ENCODE results near the gene SH3BP2.
A peak's percentile ranks its signal among the peaks of the same experiment; 100 is the strongest.

SH3BP2 gene

DNA sequence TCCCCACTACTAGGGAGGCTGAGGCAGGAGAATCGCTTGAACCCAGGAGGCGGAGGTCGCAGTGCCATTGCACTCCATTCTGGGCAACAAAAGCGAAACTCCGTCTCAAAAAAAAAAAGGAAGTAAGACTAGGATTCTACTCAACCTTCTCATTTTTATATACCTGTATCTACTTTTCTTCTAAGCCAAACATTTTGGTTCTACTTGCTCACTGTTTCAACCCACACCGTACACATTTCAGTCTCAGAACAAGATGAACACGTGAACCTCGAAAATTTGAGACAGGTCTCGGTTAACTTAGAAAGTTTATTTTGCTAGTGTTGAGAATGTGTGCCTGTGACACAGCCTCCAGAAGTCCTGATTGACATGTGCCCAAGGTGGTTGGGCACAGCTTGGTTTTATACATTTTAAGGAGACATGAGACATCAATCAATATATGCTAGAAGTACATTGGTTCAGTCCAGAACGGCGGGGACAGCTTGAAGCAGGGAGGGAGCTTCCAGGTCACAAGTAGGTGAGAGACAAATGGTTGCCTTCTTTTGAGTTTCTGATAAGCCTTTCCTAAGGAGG lies 54.5 kb downstream of the SH3BP2 start:
- H3K36me3 Mint-ChIP-seq (ENCODE audit: low read depth), result peaks cover 15% of the 10 kb centered on the region
- H3K27ac Mint-ChIP-seq, result peak overlapping the region; percentile 21
- peak overlapping the region; percentile 5 for H3K4me3 Mint-ChIP-seq

DNA sequence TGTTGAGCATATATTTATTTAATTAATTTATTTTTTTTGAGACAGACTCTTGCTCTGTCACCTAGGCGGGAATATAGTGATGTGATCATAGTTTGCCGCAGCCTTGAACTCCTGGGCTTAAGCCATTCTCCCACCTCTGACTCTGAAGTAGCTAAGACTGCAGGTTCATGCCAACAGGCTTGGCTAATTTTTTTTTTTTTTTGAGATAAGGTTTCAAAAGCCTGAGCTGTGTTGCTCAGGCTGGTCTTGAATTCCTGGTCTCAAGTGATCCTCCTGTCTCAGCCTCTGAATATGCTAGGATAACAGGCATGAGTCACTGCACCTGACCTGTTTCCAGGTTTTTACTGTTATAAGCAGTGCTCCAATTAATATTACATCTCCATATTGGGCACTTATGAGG lies 55.6 kb downstream of the SH3BP2 start:
- Mint-ChIP-seq H3K4me3 (no peak overlapping the region), H3K27me3 (ENCODE audit: low read depth, poor library complexity) (no peaks in the 10 kb centered on the region), H3K4me1 (peaks cover 60% of the 10 kb centered on the region), H3K36me3 (ENCODE audit: low read depth) (peaks cover 11% of the 10 kb centered on the region), H3K9me3 (no peaks in the 10 kb centered on the region), H3K27ac (no peak overlapping the region)
- TF ChIP-seq, protein P1, sequence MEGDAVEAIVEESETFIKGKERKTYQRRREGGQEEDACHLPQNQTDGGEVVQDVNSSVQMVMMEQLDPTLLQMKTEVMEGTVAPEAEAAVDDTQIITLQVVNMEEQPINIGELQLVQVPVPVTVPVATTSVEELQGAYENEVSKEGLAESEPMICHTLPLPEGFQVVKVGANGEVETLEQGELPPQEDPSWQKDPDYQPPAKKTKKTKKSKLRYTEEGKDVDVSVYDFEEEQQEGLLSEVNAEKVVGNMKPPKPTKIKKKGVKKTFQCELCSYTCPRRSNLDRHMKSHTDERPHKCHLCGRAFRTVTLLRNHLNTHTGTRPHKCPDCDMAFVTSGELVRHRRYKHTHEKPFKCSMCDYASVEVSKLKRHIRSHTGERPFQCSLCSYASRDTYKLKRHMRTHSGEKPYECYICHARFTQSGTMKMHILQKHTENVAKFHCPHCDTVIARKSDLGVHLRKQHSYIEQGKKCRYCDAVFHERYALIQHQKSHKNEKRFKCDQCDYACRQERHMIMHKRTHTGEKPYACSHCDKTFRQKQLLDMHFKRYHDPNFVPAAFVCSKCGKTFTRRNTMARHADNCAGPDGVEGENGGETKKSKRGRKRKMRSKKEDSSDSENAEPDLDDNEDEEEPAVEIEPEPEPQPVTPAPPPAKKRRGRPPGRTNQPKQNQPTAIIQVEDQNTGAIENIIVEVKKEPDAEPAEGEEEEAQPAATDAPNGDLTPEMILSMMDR (IDR thresholded peaks at IDR 0.05), result no peak
- DNase-seq, result no peak

More for the DNA sequence above, 54.5 kb downstream of the SH3BP2 start:
- Mint-ChIP-seq H3K9me3 (no peaks in the 10 kb centered on the region), H3K4me1 (peaks cover 63% of the 10 kb centered on the region), H3K27me3 (ENCODE audit: low read depth, poor library complexity) (no peaks in the 10 kb centered on the region)
- TF ChIP-seq, protein P1 (IDR thresholded peaks at IDR 0.05), result no peak
- DNase-seq, result no peak

DNA sequence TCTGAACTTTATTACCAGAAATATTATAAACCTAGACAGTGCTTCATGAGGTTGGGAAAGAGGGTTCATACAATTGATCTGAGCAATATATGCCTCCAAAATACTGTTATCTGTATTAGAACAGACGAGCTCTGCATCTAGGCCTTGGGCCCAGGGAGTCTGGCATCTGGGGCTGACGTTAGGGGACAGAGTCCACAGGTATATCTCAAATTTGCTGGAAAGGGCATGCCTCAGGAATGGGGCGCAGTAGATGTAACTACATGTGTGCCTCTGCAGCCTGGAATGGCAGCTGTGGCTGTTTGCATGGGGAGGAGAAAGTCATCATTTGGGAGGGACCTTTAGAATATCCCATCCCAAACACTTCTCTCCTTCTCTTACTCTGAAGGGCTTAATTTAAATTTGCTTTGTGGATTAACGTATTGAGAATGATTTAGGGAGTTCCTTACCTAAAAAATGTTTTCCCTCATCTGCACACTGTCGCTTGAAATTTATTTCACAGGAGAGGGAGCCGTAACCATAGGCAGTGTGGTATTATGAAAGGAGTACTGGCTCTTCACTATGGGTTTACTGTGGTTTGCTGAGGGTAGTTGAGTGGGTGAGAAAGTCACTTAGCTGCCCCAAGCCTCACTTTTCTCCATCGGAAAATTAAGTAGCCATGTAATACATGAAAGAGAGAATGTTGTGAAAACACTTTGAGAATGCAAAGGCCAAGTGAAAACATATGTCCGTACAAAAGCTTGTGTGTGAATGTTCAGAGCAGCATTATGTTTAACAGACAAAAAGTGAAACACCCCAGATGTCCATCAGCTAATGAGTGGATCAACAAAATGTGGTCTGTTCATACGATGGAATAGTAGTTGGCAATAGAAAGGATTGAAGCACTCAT lies 56.6 kb downstream of the SH3BP2 start:
- H3K36me3 Mint-ChIP-seq (ENCODE audit: low read depth), result peaks cover 22% of the 10 kb centered on the region
- H3K4me3 Mint-ChIP-seq, result no peak overlapping the region
- peak overlapping the region; percentile 29 for H3K27ac Mint-ChIP-seq
- no peak for DNase-seq
- H3K4me1 Mint-ChIP-seq, result peaks cover 58% of the 10 kb centered on the region
- TF ChIP-seq, protein P1 (IDR thresholded peaks at IDR 0.05), result no peak
- H3K27me3 Mint-ChIP-seq (ENCODE audit: low read depth, poor library complexity), result no peaks in the 10 kb centered on the region
- H3K9me3 Mint-ChIP-seq, result no peaks in the 10 kb centered on the region

DNA sequence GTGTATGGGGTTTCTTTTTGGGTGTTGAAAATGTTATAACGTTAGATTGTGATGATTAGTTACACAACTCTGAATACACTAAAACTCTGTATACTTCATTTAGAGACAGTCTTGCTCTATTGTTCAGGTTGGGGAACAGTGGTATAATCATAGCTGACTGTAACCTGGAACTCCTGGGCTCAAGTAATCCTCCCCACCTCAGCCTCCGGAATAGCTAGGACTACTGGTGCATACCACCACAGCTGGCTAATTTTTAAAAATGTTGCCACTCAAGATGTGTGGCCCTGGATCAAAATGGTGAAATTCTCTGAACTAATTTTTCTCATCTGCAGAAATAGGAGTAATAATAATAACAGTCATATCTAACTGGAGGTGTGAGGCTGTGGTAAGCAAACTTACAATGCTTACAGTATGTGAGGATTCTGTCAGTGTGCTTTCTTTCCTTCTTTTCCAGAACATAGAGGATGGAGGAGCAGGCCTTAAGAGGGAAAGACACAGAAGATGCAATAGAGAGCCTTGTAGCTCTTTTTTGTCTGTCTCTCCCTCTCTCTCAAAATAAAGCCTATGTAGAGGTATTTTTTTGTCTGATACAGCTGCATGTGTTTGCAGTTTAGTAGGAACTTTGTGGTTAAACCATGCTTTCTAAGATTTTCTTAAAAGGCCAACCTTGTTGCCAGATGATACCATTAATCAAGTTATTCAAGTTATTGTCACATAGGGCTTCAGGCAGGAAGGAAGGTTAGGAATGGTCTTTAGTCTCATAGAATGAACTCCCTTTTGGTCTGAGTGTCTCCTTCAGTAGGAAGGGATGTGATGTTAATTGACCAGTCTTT lies 58.3 kb downstream of the SH3BP2 start:
- peak overlapping the region; percentile 96 for H3K27ac Mint-ChIP-seq
- TF ChIP-seq, protein P1 (IDR thresholded peaks at IDR 0.05), result no peak
- H3K27me3 Mint-ChIP-seq (ENCODE audit: low read depth, poor library complexity), result no peaks in the 10 kb centered on the region
- no peak for DNase-seq
- peaks cover 2% of the 10 kb centered on the region for H3K9me3 Mint-ChIP-seq
- H3K36me3 Mint-ChIP-seq (ENCODE audit: low read depth), result peaks cover 30% of the 10 kb centered on the region
- H3K4me1 Mint-ChIP-seq, result peaks cover 48% of the 10 kb centered on the region
- H3K4me3 Mint-ChIP-seq, result no peak overlapping the region

DNA sequence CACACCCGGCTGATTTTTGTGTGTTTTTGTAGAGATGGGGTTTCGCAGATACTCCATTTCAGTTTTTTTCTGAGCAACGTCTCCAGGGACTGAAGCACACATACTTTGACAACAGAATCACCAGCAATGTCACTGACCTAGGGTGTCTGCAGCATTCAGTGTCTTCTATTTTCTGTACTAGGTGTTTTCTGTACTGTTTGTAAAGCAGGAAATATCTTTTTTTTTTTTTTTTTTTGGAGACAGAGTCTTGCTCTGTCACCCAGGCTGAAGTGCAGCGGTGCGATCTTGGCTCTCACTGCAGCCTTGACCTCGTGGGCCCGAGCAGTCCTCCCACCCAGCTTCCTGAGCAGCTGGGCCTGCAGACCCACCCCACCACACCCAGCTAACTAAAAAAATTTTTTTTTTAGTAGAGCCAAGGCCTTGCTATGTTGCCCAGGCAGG lies 59.6 kb downstream of the SH3BP2 start:
- Mint-ChIP-seq H3K27ac (peak overlapping the region; percentile 84), H3K36me3 (ENCODE audit: low read depth) (peaks cover 34% of the 10 kb centered on the region), H3K4me1 (peaks cover 47% of the 10 kb centered on the region), H3K9me3 (peaks cover 5% of the 10 kb centered on the region), H3K4me3 (no peak overlapping the region), H3K27me3 (ENCODE audit: low read depth, poor library complexity) (no peaks in the 10 kb centered on the region)
- no peak for DNase-seq
- TF ChIP-seq, protein P1 (IDR thresholded peaks at IDR 0.05), result no peak
